HG03342 (cell line): ENCODE results near the gene DNLZ.

Experiments used
- ATAC-seq: cut with Tn5 transposase; IDR thresholded peaks from one replicate; pipeline ENCODE4 v1.9.1; 2021; ENCODE audit warnings: mild to moderate bottlenecking, moderate library complexity; ENCODE audit not compliant: unreplicated experiment

The DNLZ gene

DNA sequence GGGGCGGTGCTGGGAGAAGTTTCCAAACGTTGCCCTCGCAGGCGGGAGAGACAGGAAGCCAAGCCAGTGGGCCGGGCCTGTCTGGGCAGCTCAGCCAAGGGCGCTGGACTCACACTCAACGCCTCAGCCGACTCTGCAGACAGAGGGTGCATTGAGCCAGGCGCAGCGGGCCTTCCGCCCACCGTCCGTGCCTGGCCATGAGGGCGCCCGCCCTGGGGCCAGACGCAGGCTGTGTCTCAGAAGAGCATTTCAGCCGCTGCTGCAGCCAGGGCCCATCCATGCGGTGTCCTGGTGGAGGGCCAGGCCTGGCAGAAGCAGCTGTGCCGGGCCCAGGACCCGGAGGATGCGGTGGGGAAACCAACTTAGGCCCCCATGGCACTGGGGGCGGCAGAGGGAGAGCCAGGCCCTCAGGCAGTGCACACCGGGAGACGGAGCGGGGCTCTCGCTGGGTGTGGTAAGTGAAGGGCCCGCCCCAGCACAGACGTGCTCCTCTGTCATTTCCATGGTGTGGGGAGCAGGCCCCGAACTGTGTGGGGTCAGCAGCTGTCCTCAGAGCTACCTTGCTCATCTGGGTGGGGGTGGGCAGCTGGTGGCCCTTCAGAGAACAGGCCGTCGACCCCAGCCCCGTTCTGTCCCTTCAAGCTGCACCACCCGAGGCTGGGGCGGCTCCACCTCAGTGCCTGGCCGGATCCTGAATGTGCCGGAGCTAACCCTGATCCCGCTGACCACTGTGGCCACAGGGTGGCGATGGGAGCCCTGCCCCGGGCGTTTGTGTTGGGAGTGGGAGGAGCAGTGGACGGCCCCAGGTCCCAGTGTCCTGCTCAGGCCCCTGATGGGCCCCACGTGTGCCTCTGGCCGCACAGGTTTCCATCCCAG, 18.0 kb downstream of the DNLZ start:
- ATAC-seq: no peak

DNA sequence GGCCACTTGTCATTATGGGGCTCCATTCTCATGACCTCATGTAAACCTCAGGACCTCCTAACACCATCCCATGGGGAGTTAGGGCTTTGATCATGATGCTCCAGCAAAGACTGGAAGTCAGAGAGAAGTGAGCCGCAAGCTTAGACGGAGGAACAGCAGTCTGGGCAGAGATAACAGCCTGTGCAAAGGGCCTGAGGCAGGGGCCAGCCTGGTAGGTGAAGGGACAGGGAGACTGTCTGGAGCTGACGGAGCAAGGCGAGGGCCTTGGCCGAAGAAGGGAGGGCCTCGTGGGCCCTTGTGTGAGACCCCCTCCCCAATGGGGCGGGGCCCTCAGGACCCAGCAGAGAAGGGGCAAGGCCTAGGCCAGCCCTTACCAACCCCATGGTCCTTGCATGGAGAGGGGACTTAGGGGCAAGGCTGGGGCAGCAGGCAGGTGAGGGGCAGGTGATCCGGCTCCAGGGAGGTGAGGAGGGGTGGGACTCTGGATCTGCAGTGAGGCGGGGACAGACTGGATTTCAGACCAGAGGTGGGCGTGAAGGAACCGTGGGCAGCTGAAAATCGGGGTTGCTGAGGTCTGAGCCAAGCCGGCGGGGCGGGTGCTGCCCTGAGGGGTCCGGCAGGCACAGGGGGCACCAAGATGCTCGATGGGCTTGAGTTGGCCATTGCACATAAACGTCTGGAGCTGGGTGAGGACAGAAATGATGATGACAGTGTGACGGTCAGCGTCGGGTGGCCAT, 18.8 kb downstream of the DNLZ start:
- ATAC-seq: no peak

DNA sequence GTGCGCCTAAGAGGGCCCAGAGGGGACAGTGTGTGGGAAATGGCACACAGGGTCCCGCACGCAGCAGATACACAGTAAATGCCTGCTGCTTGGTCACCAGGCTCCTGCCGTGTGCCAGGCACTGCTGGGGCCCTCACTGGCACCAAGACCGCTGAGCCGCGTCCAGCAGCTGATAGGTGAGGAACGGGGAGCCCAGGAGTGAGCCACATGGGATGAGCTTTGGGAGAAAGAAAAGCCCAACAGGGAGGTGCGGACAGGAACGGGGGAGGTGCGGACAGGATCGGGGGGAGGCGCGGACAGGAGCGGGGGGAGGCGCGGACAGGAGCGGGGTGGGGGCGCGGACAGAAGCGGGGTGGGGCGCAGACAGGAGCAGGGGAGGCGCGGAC, 19.7 kb downstream of the DNLZ start:
- no peak for ATAC-seq

DNA sequence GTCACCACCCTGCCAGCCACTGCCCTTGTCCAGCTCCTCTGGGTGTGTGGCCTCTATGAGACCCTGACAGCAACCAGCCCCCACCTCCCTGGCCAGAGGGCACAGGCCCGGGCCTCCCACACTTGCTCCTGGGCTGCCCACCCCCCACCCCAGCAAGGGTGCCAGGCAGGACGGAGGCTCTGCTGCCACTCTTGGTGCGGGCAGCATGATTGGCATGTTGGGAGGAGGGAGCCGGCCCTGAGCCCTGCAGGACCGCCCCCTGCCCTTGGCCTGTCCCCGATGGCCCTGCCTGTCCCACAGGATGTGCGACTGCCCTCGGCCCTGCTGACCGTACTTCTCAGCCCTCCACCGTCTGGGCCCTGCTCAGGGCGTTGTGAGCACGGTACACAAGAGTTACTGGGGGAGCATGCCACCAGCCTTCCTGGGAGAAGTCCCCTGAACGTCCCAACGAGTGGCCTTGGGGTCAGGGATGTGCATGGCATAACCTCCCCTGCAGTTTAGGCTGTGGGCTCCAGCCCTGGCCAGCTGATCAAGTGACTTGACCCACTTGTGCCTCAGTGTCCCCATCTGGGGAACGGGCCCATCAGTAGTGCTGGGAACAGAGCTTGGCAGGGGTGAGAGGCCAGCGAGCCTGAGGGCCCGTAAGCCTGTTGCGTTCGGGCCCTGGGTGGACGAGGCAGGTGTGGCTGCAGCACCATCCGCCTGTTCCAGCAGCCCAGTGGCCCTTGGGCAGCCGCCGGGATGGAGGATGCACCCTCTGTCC, 20.2 kb downstream of the DNLZ start:
- ATAC-seq: no peak

DNA sequence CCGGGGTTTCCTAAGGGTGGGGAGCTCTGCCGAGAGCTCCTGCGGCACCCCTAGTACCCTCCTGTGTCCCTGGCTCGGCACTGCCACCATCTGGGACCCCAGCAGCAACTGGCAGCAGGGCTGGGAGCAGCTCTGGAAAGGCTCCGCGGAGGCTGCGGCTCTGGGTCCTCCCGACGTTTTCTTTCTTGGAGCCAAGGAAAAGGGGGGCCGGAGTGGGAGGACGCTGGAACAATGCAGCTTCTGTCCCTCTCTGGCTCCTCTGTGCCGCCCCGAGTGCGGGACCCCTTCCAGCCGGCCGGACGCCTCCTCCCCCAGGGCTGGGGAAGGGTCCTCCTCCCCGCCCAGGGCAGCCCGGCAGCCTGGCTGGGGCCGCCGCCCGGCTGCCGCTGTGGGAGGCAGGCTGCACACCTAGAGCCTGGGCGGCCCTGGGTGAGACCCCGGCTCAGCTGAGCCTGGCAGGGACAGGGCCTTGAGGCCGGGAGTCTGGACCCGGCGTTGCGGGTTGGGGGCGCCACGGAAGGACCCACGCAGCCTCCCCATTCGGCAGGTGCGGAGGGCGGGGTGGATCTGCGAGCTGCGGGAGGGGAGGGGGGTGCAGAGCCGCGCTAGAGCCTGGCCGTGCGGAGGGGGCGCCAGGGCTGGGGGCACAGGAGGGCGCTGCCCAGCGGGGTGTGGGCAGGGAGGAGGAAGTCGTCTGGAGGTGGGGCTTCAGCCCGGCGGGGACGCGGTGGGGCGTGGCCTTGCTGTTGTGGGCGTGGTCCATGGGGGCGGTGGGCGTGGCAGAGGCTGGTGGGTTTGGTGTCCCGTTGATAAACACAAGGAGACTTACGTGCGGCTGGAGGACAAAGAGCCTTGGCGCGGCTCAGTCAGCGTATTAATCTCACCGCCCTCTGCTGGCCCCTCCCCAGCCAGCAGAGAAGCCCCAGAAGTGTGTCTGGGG, 21.1 kb downstream of the DNLZ start:
- no peak for ATAC-seq

DNA sequence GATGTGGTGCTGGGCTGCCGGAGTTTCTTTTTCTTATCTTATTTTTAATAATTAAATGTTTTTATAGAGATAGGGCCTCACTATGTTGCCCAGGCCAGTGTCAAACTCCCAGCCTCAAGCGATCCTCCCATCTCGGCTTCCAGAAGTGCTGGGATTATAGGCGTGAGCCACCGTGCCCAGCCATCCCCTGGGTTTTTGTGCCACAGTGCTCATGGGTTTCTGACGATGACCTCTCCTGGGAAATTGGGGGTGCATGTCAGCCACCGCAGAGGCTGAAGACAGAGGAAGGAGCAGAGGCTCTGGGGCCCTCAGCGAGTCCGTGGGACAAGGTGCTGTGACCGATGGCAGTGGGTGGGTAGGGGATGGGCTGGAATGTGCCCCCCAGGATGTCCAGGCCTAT, 21.8 kb downstream of the DNLZ start:
- no peak for ATAC-seq

DNA sequence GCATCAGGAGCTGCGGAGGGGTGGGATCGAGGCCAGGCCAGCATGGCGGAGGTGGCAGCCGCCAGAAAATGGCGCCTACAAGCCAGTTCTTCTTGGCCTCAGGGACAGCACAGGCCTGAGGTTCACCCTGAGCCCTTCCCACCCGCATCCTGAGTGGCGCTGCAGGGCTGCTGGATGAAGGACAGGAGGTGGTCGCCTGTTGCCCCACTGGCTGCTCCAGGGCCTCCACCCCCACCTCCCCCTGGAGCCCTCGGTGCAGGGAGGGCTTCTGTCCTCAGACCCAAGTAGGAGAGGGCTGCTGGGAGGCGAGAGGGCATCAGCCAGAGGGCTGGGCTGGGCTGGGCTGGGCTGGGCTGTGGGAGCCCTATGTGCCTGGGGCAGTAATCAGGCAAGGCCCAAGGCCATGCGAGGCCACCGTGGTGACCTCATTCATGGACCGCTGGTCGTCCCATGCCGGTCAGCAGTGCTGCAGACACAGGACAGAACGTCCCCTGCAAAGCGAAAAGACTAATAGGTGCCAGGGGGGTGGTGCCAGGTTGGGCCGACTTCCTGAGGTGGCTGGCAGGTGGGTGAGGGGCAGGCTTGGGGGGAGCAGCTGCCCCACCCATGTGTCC, 22.4 kb downstream of the DNLZ start:
- no peak for ATAC-seq

DNA sequence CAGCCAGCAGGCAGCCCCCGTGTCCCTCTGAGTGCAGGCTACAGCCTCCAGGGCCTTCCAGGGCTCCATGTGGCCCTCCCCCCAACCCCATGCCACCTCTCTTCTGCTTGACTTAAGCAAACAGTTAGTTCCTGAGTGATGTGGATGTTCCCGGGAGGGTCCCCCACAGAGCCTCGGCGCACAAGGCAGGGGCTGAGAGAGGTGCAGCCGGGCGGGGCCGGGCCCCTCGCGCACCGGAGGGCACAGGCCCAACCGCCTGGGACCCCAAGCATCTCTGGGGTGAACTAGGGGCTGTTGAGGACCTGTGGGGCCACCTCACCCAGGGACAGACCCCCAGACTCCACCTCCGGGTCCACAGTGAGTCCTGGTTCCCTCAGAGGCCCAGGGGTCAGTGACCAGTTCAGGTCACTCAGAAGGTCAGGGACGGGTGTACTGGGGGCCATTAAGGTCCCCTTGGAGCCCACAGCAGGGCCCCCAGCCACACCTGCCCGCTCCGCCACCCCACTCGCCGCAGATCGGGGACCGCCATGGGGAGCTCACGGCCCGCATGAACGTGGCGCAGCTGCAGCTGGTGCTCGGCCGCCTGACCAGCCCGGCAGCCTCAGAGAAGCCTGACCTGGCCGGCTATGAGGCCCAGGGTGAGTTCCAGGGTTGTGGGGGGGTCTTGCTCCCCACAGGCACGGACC, 23.0 kb downstream of the DNLZ start:
- ATAC-seq: no peak

DNA sequence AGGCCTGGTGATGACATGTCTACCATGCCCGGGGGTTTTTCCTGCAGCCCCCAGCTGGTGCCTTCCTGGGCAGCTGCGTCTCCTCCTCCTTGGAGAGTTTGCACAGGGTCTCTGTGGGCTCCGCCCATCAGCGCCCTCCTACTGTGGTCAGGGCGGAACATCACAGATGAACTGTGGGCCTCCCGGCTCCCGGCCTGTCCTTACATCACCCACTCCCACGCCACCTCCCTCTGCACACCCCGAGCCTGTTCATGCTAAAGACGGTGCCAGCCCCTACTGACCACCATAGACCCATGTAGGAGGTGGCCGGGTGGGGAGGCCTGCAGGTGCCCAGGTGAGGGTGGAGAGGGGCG, 23.6 kb downstream of the DNLZ start:
- ATAC-seq: no peak

DNA sequence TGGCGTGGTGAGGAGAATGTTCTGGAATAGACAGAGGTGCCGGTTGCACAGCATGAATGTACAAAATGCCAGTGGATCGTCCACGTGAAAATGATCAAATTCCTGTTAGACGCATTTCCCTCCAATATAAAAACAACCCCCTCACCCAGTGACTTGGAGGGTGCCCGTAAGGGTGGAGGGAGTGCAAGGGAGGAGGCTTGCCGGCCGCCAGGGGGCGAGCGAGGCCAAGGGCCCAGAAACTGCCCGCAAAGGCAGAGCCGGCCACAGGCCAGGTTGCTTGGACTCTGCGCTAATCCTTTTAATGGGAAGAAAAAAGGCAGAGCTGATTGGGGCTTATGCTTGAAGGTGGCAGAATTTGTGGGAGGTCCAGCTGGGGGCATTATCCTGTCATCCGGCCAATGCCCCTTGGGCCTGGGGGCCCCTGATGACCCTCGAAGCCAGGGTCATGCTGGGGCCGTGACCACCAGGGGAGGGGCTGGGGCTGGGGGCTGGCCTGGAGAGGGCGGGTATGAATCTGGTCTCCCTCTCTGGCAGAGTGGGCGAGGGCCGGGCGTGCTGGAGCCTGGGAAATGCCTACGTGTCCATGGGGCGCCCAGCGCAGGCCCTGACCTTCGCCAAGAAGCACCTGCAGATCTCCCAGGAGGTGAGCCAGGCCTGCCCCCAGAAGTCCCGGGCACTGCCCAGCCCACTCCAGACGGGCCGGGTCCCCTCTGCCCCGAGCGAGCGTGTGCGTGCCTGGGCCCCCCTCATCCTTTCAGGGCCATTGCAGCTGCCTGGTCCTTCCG, 24.2 kb downstream of the DNLZ start:
- no peak for ATAC-seq

DNA sequence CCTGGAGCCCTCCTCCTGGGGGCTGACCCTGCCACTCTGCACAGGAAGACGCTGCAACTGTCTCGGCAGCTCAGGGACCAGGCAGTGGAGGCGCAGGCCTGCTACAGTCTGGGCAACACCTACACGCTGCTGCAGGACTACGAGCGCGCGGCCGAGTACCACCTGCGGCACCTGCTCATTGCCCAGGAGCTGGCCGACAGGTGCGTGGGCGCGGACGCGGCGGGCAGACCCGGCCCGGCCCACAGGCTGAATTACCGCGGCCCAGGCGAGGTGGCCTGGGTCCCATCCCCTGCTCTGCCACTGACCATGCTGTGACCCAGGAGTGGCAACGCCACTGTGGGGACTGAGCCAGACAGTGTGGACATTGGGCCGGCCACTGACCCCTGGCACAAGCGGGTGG, 25.0 kb downstream of the DNLZ start:
- ATAC-seq: no peak

DNA sequence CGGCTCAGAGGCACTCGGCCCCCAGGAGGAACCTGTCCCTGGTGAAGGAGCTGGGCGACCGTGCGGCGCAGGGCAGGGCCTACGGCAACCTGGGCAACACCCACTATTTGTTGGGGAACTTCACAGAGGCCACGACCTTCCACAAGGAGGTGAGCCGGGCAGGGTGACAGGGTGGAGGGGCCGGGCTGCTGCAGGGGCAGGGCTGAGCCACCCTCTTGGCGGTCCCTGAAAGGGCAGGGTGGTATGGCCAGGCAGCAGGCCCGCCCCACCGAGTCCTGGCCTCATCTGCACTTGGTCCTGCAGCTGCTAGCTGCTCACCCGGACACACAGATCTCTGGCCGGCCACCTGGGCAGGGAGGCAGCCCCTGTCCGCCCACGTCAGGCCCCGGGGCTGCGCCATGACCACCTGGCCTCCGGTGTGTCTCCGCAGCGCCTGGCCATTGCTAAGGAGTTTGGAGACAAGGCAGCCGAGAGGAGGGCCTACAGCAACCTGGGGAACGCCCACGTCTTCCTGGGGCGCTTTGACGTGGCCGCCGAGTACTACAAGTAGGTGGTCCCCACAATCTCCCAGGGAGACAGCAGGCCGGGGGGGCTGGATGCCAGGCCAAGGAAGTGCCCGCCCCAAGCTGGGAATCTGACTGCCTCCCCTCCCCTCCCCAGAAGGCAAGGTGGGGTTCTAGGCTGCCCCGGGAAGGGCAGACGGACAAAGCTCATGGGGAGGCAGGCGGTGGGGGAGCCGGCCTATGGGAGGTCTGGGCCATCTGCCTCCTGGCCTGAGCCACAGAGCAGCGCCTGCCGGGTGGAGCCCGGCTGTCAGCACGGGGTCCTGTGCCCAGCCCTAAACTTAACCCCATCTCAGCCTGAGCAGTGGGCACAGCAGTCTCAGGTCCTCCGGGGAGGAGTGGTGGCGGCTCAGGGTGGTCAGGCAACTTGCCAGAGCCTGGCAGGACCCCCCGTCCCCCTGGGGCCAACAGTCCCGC, 25.8 kb downstream of the DNLZ start:
- no peak for ATAC-seq

DNA sequence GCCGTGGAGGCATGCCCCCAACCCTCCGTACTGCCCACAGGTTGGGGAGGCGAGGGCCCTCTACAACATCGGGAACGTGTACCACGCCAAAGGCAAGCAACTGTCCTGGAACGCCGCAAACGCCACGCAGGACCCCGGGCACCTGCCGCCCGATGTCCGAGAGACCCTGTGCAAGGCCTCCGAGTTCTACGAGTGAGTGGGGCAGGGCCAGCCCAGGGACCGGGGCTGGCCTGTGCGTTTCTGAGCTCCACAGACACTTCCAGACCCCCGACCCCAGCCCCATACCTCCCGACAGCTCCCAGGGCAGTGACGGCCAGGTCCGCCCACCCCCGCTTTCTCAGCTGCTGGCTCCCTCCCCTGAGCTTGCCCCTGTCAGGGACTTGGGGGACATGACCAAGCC, 26.7 kb downstream of the DNLZ start:
- no peak for ATAC-seq

DNA sequence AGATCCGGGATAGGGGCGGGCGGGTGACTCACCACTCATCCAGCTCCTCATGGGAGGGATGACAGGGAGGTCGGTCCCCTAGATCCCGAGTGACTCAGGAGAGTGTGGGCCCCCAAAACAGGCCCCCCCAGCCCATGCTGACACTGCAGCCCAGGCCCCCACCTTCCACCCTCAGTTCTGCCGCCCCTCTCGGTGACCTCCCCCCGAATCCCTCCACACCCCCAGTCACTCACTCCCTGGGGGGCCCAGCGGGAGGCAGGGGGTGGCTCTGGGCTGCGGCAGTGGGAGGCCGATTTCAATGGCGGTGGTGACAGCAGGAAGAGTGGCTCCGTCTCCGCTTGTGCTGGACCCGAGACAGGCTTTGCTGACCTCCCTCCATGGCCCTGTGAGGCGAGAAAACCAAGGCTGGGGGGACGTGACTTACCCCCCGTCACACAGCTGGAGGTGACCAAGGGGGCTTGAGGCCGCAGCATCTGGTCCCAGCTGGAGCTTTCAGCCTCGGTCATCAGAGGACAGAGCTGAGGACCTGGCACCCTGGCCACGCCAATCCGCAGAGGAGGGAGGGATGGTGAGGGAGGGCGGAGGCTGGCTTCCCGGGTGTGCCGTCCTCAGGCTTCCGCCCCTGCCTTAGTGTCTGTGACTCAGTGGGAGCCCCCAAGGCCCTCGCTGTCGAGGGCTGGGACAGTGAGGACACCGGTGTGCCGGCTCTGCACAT, 27.2 kb downstream of the DNLZ start:
- no peak for ATAC-seq

DNA sequence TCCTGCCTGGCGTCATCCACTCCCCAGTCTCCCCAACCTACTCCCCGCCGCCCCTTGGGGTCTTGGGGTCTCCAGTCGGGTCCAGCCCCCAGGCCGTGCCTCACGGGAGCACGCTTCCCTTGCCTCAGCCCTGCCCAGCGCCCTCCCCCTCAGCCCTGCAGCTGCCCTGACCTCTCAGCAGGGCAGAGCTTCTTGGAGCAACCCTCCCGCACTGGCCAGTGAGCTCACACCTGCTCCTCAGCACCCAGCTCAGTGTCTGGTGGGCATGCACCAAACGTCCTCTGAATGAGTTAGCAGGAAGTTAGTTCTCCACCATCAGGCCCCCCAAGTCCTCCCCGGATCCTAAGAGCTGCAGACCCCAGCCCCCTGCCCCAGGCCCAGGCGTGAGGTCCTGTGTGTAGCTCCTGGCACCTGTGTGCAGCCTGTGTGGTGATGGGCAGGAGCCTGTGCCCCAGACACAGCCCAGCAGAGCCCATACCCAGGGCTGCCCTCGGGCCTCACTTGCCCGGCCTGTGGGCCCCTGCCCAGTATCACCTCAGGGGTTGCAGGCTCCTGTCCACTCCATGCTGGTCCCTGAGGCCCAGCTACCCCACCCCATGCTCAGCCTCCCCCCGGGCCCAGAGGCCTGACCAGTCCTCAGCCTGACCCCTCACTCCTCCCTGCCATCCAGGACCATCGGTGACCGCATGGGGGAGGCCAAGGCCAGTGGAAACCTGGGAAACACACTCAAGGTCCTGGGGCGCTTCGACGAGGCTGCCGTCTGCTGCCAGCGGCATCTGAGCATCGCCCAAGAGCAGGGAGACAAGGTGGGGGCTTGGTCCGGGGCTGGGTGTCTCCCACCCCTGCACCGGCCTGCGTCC, 28.0 kb downstream of the DNLZ start:
- no peak for ATAC-seq

DNA sequence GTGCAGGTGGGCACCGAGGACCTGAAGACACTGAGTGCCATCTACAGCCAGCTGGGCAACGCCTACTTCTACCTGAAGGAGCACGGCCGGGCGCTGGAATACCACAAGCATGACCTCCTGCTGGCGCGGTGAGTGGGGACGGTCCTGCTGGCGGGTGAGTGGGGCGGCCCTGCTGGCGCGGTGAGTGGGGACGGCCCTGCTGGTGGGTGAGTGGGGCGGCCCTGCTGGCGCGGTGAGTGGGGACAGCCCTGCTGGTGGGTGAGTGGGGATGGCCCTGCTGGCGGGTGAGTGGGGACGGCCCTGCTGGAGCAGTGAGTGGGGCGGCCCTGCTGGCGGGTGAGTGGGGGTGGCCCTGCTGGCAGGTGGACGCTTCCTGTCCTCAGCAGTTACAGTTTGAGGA, 29.0 kb downstream of the DNLZ start:
- no peak for ATAC-seq
